Measurements from ENCODE around the gene FNDC8. TPM values are rescaled to one million over a fixed set of nuclear protein-coding genes. Genes with fewer than 3 reads are reported as not detected.
"Not testable (repeated sequence)": the region's sequence is repeated elsewhere in the genome, so short reads cannot be mapped to it uniquely, and the experiment has no call there.

Gene FNDC8
- total RNA-seq, 4 donors from 2014 or later, result not detected

GRCh38 chr17:35101725-35102124, 19.7 kb upstream of the FNDC8 start:
- peaks cover 17 to 91% (median 66%) of the 10 kb centered on the region in 4 donors for H3K36me3 ChIP-seq
- no peaks in the 10 kb centered on the region for H3K9me3 ChIP-seq
- WGBS, result 89% methylated on average over 2 of the region's 2 CpGs
- no peak overlapping the region for H3K27ac ChIP-seq (replicated peaks in 1 of 4)
- TF ChIP-seq POLR2A (IDR thresholded peaks at IDR 0.05; ENCODE audit: low read depth), result no peak
- TF ChIP-seq EP300 (IDR thresholded peaks at IDR 0.05), result no peak
- TF ChIP-seq POLR2AphosphoS5 (IDR thresholded peaks at IDR 0.05), result no peak
- TF ChIP-seq CTCF (IDR thresholded peaks at IDR 0.05), result no peak
- no peaks in the 10 kb centered on the region for H3K4me1 ChIP-seq
- H3K27me3 ChIP-seq, result no peaks in the 10 kb centered on the region
- no peak overlapping the region for H3K4me3 ChIP-seq
- intact Hi-C loops (cut with DNase I), result no loop called here
- no peak for DNase-seq (ENCODE audit: extremely low spot score)

GRCh38 chr17:35103271-35103670, 18.1 kb upstream of the FNDC8 start:
- no peak for DNase-seq (ENCODE audit: extremely low spot score)
- Histone ChIP-seq H3K9me3 (no peaks in the 10 kb centered on the region), H3K27me3 (no peaks in the 10 kb centered on the region), H3K4me1 (no peaks in the 10 kb centered on the region), H3K36me3 (peaks cover 17 to 90% (median 64%) of the 10 kb centered on the region in 4 donors), H3K4me3 (no peak overlapping the region), H3K27ac (replicated peaks in 1 of 4) (no peak overlapping the region)
- no peak for TF ChIP-seq EP300 (IDR thresholded peaks at IDR 0.05)
- intact Hi-C loops (cut with DNase I), result no loop called here
- 92% methylated on average over 5 of the region's 5 CpGs for WGBS

GRCh38 chr17:35104844-35105450, 16.5 kb upstream of the FNDC8 start:
- peaks cover 10 to 73% (median 54%) of the 10 kb centered on the region in 4 donors for H3K36me3 ChIP-seq
- WGBS, result 97% methylated on average over 5 of the region's 5 CpGs
- TF ChIP-seq EP300 (IDR thresholded peaks at IDR 0.05) (no peak), POLR2A (IDR thresholded peaks at IDR 0.05; ENCODE audit: low read depth) (no peak), POLR2AphosphoS5 (IDR thresholded peaks at IDR 0.05) (no peak), CTCF (IDR thresholded peaks at IDR 0.05) (no peak)

GRCh38 chr17:35110791-35111190, 10.6 kb upstream of the FNDC8 start:
- intact Hi-C loops (cut with DNase I); DNase-seq (ENCODE audit: extremely low spot score); H3K27ac ChIP-seq (replicated peaks in 1 of 4); H3K4me3 ChIP-seq; H3K4me1 ChIP-seq; H3K27me3 ChIP-seq; H3K9me3 ChIP-seq: not testable (repeated sequence)
- H3K36me3 ChIP-seq, result peaks cover 0 to 16% (median 7%) of the 10 kb centered on the region in 4 donors
- WGBS, result 96% methylated on average over 17 of the region's 17 CpGs

More at GRCh38 chr17:35104844-35105450, 16.5 kb upstream of the FNDC8 start:
- H3K4me1 ChIP-seq, result no peaks in the 10 kb centered on the region
- H3K27me3 ChIP-seq, result no peaks in the 10 kb centered on the region
- intact Hi-C loops (cut with DNase I), result no loop called here
- no peaks in the 10 kb centered on the region for H3K9me3 ChIP-seq
- H3K4me3 ChIP-seq, result no peak overlapping the region
- H3K27ac ChIP-seq (replicated peaks in 1 of 4), result no peak overlapping the region
- no peak for DNase-seq (ENCODE audit: extremely low spot score)

- H3K27ac ChIP-seq (replicated peaks in 1 of 4), result no peak overlapping the region
- no peak for DNase-seq (ENCODE audit: extremely low spot score)
- H3K4me1 ChIP-seq, result peaks cover 16 to 39% (median 21%) of the 10 kb centered on the region in 4 donors
- no peaks in the 10 kb centered on the region for H3K36me3 ChIP-seq
- WGBS, result 80% methylated on average over 12 of the region's 12 CpGs
- no peak overlapping the region for H3K4me3 ChIP-seq
- intact Hi-C loops (cut with DNase I), result no loop called here
- H3K9me3 ChIP-seq, result no peaks in the 10 kb centered on the region
- H3K27me3 ChIP-seq, result no peaks in the 10 kb centered on the region
- TF ChIP-seq CTCF (IDR thresholded peaks at IDR 0.05) (no peak), POLR2A (IDR thresholded peaks at IDR 0.05; ENCODE audit: low read depth) (no peak), EP300 (IDR thresholded peaks at IDR 0.05) (no peak), POLR2AphosphoS5 (IDR thresholded peaks at IDR 0.05) (no peak)
Measured at GRCh38 chr17:35116845-35117244, 4.6 kb upstream of the FNDC8 start.

- H3K9me3 ChIP-seq, result no peaks in the 10 kb centered on the region
- peaks cover 16 to 39% (median 21%) of the 10 kb centered on the region in 4 donors for H3K4me1 ChIP-seq
- H3K27ac ChIP-seq (replicated peaks in 1 of 4), result no peak overlapping the region
- intact Hi-C loops (cut with DNase I), result loop anchor here (2.0 kb wide), 1 partner anchor 119 kb away; no protein-coding TSS in a partner anchor
- H3K4me3 ChIP-seq, result no peak overlapping the region
- H3K36me3 ChIP-seq, result no peaks in the 10 kb centered on the region
- H3K27me3 ChIP-seq, result no peaks in the 10 kb centered on the region
- TF ChIP-seq POLR2AphosphoS5 (IDR thresholded peaks at IDR 0.05) (no peak), POLR2A (IDR thresholded peaks at IDR 0.05; ENCODE audit: low read depth) (no peak), CTCF (IDR thresholded peaks at IDR 0.05) (no peak), EP300 (IDR thresholded peaks at IDR 0.05) (no peak)
- no peak for DNase-seq (ENCODE audit: extremely low spot score)
Measured at GRCh38 chr17:35117984-35118383, 3.4 kb upstream of the FNDC8 start.
